K562 (cell line): ENCODE measurements around the gene CDKL5. TPM values are rescaled to one million over a fixed set of nuclear protein-coding genes. Genes with fewer than 3 reads are reported as not detected.

Experiments
- ATF1 ChIP-seq, 2 experiments: fragments of 450-650 bp in 1 of 2; IDR thresholded peaks; 2 replicates each; pipeline ENCODE4 v1.6.1; 2016; ENCODE audit warnings: missing compliant biosample characterization in 1 of 2, missing genetic modification characterization in 1 of 2
- BDP1 ChIP-seq: IDR thresholded peaks from 3 replicates; pipeline ENCODE4 v1.6.1; 2011; ENCODE audit not compliant: insufficient read length, insufficient read depth
- BRF1 ChIP-seq: IDR thresholded peaks from 3 replicates; pipeline ENCODE4 v1.6.1; 2011; ENCODE audit warnings: borderline replicate concordance, mild to moderate bottlenecking; ENCODE audit not compliant: insufficient read length; ENCODE audit errors: extremely low read depth
- CEBPG ChIP-seq, 3 experiments: fragments of 200-800 bp in 1 of 3; sonication (Bioruptor generic) in 1 of 3; sonication (generic) in 1 of 3; formaldehyde crosslinking in 1 of 3; IDR thresholded peaks in 2 of 3; conservative IDR thresholded peaks in 1 of 3; 2 replicates each; pipeline versions ENCODE4 v1.6.1 to v1.8.0; 2016 to 2022; ENCODE audit warnings: missing compliant biosample characterization in 2 of 3, missing genetic modification characterization in 2 of 3, mild to moderate bottlenecking in 1 of 3, missing genetic modification reagents in 1 of 3
- FOXP4 ChIP-seq: sonication (generic); formaldehyde crosslinking; IDR thresholded peaks from 2 replicates; pipeline ENCODE4 v1.8.0; 2022; ENCODE audit warnings: mild to moderate bottlenecking, missing genetic modification reagents, borderline replicate concordance
- GTF2E2 ChIP-seq: fragments of 200-800 bp; sonication (Bioruptor generic); IDR thresholded peaks from 2 replicates; pipeline ENCODE4 v1.6.1; 2016; ENCODE audit warnings: missing genetic modification characterization, missing compliant biosample characterization
- JUNB ChIP-seq: fragments of 450-650 bp; formaldehyde crosslinking; conservative IDR thresholded peaks from 2 replicates; pipeline ENCODE4 v1.4.0; 2020; ENCODE audit warnings: mild to moderate bottlenecking
- NFATC3 ChIP-seq: fragments of 450-650 bp; IDR thresholded peaks from 2 replicates; pipeline ENCODE4 v1.6.1; 2017; ENCODE audit warnings: mild to moderate bottlenecking
- POLR2AphosphoS5 ChIP-seq: IDR thresholded peaks from 2 replicates; pipeline ENCODE4 v1.6.1; 2011; ENCODE audit warnings: mild to moderate bottlenecking, low read depth, low read length, moderate library complexity; ENCODE audit not compliant: control insufficient read depth, insufficient read depth
- SETDB1 ChIP-seq: IDR thresholded peaks from one replicate; pipeline ENCODE4 v1.6.1; 2012; ENCODE audit warnings: low read length, control low read depth, inconsistent platforms
- SMC3 ChIP-seq: conservative IDR thresholded peaks from 2 replicates; pipeline ENCODE4 v1.6.1; 2011; ENCODE audit warnings: low read depth, low read length, improper control_type of control experiment; ENCODE audit not compliant: insufficient read depth
- TBP ChIP-seq: optimal IDR thresholded peaks from 2 replicates; pipeline ENCODE3; 2011; ENCODE audit warnings: low read depth, low read length, improper control_type of control experiment
- TRIM28 ChIP-seq: fragments of 450-650 bp; IDR thresholded peaks from 2 replicates; pipeline ENCODE4 v1.6.1; 2017
- ZNF124 ChIP-seq: sonication (generic); formaldehyde crosslinking; IDR thresholded peaks from 2 replicates; pipeline ENCODE4 v1.8.1; 2022; ENCODE audit warnings: missing genetic modification reagents
- ZNF444 ChIP-seq: fragments of 250-450 bp; sonication (Bioruptor Pico); IDR thresholded peaks from 2 replicates; pipeline ENCODE4 v1.4.0; 2020; ENCODE audit warnings: mild to moderate bottlenecking, moderate library complexity
- ZNF449 ChIP-seq: fragments of 250-450 bp; sonication (Bioruptor Pico); IDR thresholded peaks from 2 replicates; pipeline ENCODE4 v1.8.0; 2022; ENCODE audit warnings: moderate library complexity, mild to moderate bottlenecking, inconsistent platforms
- polyA plus RNA-seq, 8 experiments: library from polyadenylated mRNA; depleted of rRNA in 4 of 8; stranded (reverse) in 5 of 8; unstranded in 3 of 8; fragments of >200 nt; fragmentation: Nextera tagmentation in 2 of 8; fragmentation: Illumina TruSeq in 1 of 8; extraction: Ambion mirVana in 2 of 8; extraction: Trizol in 1 of 8; gene quantifications; 2 replicates each; pipeline versions ENCODE4 v1.2.1 to v1.2.3, GENCODE V29; 2011 to 2014; ENCODE audit warnings: inconsistent platforms in 1 of 8, missing spikeins in 1 of 8
- total RNA-seq, 7 experiments: library from RNA; depleted of rRNA in 6 of 7; stranded (reverse); fragments of >200 nt in 6 of 7; fragmentation: Illumina TruSeq in 2 of 7; extraction: Trizol in 2 of 7; gene quantifications; 2 replicates each; pipeline versions ENCODE4 v1.2.1 to v1.2.3, GENCODE V29; 2011 to 2021; ENCODE audit warnings: low replicate concordance in 1 of 7
- TF ChIP-seq, protein P1 (sequence below), 2 experiments: fragments of 200-800 bp in 1 of 2; sonication (Bioruptor generic) in 1 of 2; sonication (generic) in 1 of 2; formaldehyde crosslinking in 1 of 2; IDR thresholded peaks in 1 of 2; conservative IDR thresholded peaks in 1 of 2; 2 replicates each; pipeline versions ENCODE4 v1.5.0 to v1.6.1; 2016 to 2020; ENCODE audit warnings: missing compliant biosample characterization in 1 of 2, missing genetic modification characterization in 1 of 2, missing genetic modification reagents in 1 of 2
- TF ChIP-seq, protein P2 (sequence below): fragments of 250-450 bp; sonication (Bioruptor Pico); IDR thresholded peaks from 2 replicates; pipeline ENCODE4 v1.4.0; 2020; ENCODE audit warnings: mild to moderate bottlenecking, moderate library complexity, borderline replicate concordance

CDKL5 gene
- total and polyA plus RNA-seq, 9 of the 15 experiments (the other 6 are each of a cell fraction or from before 2014, with no cell fraction given) = under 0.01 to 0.21 (median 0.04) TPM

DNA sequence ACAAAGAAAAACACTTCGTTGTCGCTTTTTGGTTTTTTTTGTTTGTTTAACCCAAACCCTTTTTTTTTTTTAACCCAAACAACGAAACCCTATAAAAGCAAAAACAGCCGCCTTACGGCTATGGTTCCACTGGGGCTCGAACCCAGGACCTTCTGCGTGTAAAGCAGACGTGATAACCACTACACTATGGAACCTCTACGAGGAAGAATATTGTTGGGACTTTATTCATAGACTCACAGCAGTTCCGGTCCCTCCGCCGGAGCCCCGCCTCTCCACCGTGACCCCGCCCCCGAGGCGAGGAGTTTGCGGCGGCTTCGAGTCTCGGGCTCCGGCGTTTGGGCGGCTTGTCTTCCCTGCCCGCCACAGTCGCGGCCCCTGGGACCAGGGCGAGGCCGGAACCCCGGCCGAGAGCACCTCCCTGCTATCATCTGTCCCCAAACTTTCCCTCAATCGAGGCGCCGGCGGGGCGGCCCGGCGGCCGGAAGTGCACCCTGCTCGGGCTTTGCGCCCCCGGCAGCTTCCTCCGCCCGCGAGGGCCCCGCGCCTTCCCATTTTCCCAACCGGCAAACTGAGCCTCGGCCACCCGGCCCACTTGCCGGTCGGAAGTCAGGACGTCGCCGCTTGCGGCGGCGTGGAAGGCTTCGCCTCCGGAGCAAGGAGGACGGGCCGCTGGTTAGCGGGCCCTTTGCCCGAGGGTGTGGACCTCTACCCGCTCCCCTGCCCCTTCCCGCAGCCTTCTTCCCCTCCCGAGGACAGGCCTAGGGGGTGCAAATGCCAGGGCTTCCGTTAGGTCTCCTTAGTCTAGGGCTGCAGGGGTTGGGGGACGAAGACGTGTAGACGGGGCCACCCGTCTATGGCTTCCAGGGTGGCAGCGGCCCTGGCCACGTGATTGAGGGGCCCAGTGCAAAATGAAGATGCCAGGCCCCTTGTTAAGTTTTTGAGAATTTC, 249.7 kb downstream of the CDKL5 start (continued):
- TF ChIP-seq BRF1 = peak; percentile 30
- TF ChIP-seq SETDB1 = no peak
- TF ChIP-seq ZNF124 (CRISPR knock-in tag) = no peak
- TF ChIP-seq TBP = peak; percentile 99
- TF ChIP-seq, protein P1, sequence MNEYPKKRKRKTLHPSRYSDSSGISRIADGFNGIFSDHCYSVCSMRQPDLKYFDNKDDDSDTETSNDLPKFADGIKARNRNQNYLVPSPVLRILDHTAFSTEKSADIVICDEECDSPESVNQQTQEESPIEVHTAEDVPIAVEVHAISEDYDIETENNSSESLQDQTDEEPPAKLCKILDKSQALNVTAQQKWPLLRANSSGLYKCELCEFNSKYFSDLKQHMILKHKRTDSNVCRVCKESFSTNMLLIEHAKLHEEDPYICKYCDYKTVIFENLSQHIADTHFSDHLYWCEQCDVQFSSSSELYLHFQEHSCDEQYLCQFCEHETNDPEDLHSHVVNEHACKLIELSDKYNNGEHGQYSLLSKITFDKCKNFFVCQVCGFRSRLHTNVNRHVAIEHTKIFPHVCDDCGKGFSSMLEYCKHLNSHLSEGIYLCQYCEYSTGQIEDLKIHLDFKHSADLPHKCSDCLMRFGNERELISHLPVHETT (CRISPR knock-in tag; conservative IDR thresholded peaks at IDR 0.05 in 1 of 2, IDR thresholded peaks at IDR 0.05 in 1 of 2) = no peak
- TF ChIP-seq ZNF449 (CRISPR knock-in tag) = no peak
- TF ChIP-seq, protein P2, sequence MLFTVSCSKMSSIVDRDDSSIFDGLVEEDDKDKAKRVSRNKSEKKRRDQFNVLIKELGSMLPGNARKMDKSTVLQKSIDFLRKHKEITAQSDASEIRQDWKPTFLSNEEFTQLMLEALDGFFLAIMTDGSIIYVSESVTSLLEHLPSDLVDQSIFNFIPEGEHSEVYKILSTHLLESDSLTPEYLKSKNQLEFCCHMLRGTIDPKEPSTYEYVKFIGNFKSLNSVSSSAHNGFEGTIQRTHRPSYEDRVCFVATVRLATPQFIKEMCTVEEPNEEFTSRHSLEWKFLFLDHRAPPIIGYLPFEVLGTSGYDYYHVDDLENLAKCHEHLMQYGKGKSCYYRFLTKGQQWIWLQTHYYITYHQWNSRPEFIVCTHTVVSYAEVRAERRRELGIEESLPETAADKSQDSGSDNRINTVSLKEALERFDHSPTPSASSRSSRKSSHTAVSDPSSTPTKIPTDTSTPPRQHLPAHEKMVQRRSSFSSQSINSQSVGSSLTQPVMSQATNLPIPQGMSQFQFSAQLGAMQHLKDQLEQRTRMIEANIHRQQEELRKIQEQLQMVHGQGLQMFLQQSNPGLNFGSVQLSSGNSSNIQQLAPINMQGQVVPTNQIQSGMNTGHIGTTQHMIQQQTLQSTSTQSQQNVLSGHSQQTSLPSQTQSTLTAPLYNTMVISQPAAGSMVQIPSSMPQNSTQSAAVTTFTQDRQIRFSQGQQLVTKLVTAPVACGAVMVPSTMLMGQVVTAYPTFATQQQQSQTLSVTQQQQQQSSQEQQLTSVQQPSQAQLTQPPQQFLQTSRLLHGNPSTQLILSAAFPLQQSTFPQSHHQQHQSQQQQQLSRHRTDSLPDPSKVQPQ (CRISPR knock-in tag) = no peak
- TF ChIP-seq BDP1 = peak; percentile 64
- TF ChIP-seq SMC3 = no peak
- TF ChIP-seq JUNB = no peak
- TF ChIP-seq GTF2E2 (tag) = no peak
- TF ChIP-seq POLR2AphosphoS5 = no peak
- TF ChIP-seq FOXP4 (CRISPR knock-in tag) = no peak
- no peak for TF ChIP-seq NFATC3
- no peak for TF ChIP-seq CEBPG (CRISPR knock-in tag; IDR thresholded peaks at IDR 0.05)
- TF ChIP-seq CEBPG (tag; conservative IDR thresholded peaks at IDR 0.05 in 1 of 2, IDR thresholded peaks at IDR 0.05 in 1 of 2) = no peak
- TF ChIP-seq ZNF444 (CRISPR knock-in tag) = no peak
- TF ChIP-seq TRIM28 = no peak
- no peak for TF ChIP-seq ATF1 (CRISPR knock-in tag; IDR thresholded peaks at IDR 0.05)
- TF ChIP-seq ATF1 (tag; IDR thresholded peaks at IDR 0.05) = peak; percentile 42; the same call in 1 of the 2 replicates
